ENCODE results near the gene OR5AN1.

The OR5AN1 gene

GRCh38 chr11:59418156-59418555, 59.5 kb downstream of the OR5AN1 start:
- Histone ChIP-seq H3K23ac (ENCODE audit: low read length in 2 of 2) (no peak overlapping the region), H2BK5ac (ENCODE audit: low read depth, low read length, poor library complexity, severe bottlenecking) (no peak overlapping the region), H3K27me3 (ENCODE audit: control insufficient read depth in 1 of 2, insufficient read depth in 1 of 2, low read length in 2 of 2) (no peaks in the 10 kb centered on the region), H2BK15ac (ENCODE audit: low read depth, poor library complexity, severe bottlenecking) (no peak overlapping the region), H3K4me2 (ENCODE audit: low read length, poor library complexity, severe bottlenecking) (no peak overlapping the region), H3K14ac (ENCODE audit: low read length in 2 of 2) (no peak overlapping the region), H2AK5ac (ENCODE audit: low read length, severe bottlenecking) (no peak overlapping the region), H3K4ac (ENCODE audit: low read depth in 1 of 2, low read length in 2 of 2) (no peak overlapping the region), H2AFZ (ENCODE audit: low read depth, low read length) (no peak overlapping the region), H2BK12ac (ENCODE audit: low read length in 2 of 2) (no peak overlapping the region), H4K91ac (ENCODE audit: low read length) (no peak overlapping the region), H3K4me1 (ENCODE audit: control insufficient read depth, insufficient read depth, low read depth, low read length) (no peaks in the 10 kb centered on the region), H3K4me3 (ENCODE audit: insufficient read depth in 1 of 2, low read depth in 1 of 2, low read length in 2 of 2) (no peak overlapping the region), H3K36me3 (ENCODE audit: control insufficient read depth in 1 of 2, insufficient read depth in 2 of 2, low read depth in 1 of 2, low read length in 2 of 2) (no peaks in the 10 kb centered on the region), H3K9ac (ENCODE audit: low read length) (no peak overlapping the region), H4K8ac (ENCODE audit: low read length) (no peak overlapping the region), H3K9me3 (ENCODE audit: control insufficient read depth, low read length) (no peaks in the 10 kb centered on the region), H3K18ac (ENCODE audit: low read depth in 1 of 2, low read length in 2 of 2) (no peak overlapping the region), H3K79me1 (replicated peaks; ENCODE audit: low read length, poor library complexity, severe bottlenecking) (no peaks in the 10 kb centered on the region), H2BK120ac (ENCODE audit: low read depth, low read length) (no peak overlapping the region), H3K27ac (ENCODE audit: low read length, poor library complexity, severe bottlenecking) (no peak overlapping the region)
- no peak for DNase-seq
- WGBS = 62% methylated on average over 2 of the region's 2 CpGs
